NOMO-1 treated with DMSO at 0.1 percent for 48 hours (cell line): ENCODE data around the gene GGA1.
"Not testable (repeated sequence)": the region's sequence is repeated elsewhere in the genome, so short reads cannot be mapped to it uniquely, and the experiment has no call there.

Source experiments
- DNase-seq: peaks from one replicate; lab custom pipeline; 2025; ENCODE audit not compliant: unreplicated experiment; lab: John Stamatoyannopoulos, UW

Gene GGA1

DNA sequence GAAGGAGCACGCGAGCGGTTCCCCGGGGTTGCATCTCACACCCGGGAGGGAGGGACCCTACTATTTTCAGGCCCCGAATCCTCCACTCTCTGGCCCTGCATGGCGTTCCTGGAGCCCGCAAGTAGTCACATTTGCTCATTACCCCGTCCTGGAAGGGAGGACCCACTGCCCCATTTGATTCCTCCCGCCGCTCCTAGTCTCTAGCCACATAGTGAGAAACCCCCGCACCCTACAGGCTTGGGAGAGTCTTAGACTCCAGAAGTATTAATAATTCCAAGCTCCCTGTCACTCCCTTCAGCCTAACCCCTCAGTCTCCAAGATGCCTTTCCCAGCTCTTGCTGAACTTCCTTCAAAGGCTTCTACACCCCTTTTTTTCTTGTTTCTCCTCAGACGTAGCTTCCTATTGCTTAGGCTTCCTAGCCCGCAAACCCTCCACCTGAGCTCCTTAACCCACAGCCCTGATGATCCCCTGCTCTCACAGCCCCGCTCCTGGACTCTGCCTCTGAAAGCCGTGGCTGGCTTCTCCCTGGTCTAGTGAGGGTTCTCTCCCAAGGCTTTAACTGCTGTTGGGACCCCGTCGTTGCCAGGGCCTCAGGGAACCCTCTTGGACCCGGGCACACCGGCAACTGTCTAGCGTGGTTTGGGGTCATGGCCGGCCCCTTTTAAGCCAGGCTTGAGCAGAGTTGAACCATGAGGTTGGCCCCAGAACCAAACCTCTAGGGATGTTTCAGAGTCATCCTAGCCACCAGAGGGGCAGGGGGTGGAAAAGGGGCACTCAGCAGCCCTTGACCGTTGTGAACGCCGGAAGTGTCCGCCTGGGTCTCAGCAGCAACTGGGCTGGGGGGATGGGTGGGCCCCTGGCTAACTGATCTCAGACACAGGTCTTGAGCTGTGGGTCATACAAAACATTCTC lies 862 bp downstream of the GGA1 start:
- DNase-seq: no peak

DNA sequence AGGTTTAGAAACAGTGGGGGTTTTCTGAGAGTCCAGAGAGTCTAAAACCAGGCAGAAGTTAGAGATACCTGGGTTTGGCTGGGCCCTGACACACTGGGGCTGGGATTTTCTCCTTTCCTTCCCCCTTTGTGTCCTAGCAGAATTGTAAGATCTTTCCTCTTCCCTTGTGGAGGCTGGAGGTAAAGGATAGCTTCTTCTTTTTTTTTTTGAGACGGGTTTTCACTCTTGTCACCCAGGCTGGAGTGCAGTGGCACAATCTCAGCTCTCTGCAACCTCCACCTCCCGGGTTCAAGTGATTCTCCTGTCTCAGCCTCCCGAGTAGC lies 1.5 kb downstream of the GGA1 start:
- not testable (repeated sequence) for DNase-seq

- DNase-seq: peak; percentile 55
Measured at GRCh38 chr22:37610480-37611129, 2.0 kb downstream of the GGA1 start.

DNA sequence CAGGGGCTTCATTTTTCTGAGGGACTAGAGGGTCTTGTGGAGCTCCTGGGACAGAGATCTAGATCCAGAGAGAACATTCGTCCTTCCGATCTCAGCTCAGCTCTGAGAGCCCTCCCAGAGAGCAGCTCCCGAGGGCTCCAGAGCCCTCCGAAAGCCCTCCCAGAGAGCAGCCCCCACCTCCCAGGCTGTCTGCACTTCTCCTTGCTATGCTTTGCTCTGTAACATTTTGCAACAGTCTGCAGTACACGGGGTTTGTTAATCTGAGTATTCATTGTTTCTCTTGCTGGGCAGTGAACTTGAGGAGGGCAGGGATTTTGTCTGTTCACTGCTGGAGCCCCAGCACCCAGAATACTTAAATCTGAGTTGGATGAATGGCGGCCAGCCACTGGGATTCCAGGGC lies 2.6 kb downstream of the GGA1 start:
- DNase-seq: no peak

GRCh38 chr22:37616201-37617083 lies 7.8 kb downstream of the GGA1 start:
- no peak for DNase-seq

DNA sequence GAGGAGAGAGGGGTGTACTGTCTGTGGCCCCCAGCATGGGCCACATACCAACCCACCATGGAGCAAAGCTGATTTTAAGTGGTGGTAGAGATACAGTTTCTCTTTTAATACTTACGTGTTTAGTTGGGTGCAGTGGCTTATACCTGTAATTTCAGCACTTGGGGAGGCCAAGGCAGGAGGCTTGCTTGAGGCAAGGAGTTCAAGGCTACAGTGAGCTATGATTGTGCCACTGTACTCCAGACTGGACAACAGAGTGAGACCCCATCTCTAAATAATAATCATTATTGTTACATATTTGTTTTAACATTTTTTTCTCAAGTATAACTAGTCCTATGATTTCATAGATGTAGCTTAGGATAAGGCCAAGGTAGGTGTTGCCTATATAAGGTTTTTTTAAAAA lies 8.8 kb downstream of the GGA1 start:
- DNase-seq: no peak

DNA sequence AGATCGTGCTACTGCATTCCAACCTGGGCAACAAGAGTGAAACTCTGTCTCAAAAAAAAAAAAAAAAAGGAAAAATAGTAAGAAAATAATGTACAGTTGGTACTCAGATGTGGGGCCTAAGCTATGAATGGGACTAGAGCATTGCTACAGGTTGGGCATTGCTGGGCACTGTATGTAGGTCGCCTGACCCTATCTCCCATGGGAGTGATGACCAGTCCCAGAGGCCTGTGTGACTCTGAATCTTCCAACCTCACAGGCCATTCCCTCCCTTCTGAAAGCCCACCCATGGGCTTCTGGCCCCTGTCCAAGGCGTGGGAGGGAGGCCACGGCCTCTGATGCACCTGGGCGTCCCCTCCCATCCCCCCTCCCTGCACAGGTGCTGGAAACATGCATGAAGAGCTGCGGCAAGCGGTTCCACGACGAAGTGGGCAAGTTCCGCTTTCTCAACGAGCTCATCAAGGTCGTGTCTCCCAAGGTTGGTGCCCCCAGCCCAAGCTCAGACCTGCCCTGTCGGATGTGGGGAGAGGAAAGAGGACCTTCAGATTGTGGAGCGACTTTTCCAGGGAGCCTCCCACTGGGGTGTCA lies 9.5 kb downstream of the GGA1 start:
- DNase-seq: no peak

DNA sequence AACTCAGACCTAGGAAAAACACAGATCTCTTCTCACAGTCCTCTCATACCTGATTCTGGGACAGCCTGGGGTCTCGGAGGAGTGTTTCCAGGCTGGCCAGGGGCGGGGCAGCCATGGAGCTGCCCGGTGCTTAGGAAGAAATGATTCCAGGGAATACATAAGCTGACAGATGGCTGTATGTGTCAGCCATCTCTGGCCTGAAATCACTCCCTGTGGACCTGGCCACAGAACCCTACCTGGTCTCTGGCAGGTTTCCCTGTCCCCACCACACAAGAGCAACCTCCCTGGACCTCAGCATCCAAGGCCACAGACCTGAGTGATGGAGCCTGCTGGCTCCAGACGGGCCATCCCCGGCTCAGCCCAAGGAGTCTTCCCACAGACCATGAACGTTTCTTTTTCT lies 10.0 kb downstream of the GGA1 start:
- DNase-seq: no peak

DNA sequence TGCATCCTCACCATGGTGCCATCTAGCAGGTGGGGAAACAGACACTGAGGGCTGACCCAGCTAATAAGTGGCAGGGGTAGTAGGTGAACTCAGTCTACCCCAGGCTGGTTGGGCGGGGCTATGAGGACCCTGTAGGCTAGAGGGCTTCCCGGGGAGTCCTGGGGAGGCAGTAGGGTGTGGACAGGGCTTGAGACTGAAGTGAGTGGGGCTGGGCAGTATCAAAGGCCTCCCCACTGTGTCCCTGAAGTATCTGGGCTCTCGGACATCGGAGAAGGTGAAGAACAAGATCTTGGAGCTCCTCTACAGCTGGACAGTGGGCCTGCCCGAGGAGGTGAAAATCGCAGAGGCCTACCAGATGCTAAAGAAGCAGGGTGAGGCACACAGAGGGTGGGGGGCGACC lies 11.4 kb downstream of the GGA1 start:
- no peak for DNase-seq

GRCh38 chr22:37621352-37621860 lies 12.8 kb downstream of the GGA1 start:
- DNase-seq: no peak

DNA sequence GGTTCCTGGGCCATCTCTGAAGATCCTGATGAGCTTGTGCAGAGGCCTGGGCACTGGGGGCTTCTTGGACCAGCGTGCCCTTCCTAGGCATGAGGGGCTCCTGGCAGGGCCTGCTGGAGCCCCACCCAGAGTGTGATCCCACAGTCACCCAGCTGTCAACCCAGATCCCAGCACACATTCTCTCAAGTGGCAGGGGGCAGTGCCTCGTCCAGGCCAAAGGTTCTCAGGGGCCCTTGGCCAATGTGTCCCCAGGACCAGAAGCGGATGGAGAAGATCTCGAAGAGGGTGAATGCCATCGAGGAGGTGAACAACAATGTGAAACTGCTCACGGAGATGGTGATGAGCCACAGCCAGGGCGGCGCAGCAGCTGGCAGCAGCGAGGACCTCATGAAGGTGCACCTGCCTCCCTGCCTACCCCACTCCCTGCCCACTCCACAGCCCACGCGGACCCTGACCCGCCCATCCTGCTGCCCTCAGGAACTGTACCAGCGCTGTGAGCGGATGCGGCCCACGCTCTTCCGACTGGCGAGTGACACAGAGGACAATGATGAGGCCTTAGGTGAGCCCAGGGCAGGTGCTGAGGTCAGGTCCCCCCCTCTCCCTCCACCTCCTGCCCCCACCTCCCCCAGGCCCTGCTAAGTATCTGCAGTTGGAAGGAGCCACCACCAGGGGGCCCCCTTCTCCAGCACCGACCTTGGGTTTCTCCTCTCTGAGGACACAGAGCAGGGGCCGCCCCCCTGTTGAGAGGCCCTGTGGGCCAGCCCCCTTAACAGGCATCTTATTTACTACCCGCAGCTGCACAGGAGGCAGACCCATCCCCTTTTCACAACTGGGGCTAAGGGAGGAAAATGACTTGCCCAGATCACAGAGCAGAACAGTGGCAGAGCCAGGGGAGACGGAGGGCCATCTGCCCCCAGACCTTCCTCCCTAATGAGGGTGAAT lies 14.7 kb downstream of the GGA1 start:
- DNase-seq: peak; percentile 45

DNA sequence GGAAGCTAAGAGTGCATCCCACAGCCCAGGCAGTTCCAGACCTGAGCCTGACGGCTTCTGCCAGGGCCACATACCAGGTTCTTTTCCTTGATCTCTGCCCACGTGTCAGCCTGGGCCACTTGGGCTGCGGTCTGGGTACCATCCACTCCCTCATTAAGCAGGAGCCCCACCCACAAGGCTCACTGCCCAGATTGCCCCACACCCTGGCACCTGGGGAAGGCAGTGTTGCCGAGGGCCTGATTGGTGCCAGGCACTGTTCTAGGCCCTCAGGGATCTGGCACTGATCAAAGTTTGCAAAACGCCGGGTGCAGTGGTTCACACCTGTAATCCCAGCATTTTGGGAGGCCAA lies 15.4 kb downstream of the GGA1 start:
- no peak for DNase-seq

DNA sequence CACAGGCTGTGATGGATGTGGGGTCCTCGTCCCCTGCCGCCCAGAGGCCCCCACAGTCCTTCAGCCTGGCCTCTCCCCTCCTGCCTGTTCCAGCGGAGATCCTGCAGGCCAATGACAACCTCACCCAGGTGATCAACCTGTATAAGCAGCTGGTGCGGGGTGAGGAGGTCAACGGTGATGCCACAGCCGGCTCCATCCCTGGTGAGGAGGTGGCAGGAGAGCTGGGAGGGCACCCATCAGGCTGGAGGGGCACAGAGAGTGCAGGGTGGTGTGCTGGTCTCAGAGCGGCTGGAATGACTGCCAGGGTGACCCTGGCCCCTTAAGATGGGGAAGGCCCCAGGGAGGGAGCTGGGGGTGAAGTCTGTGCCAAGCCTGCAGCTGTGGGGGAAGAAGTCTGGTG lies 16.2 kb downstream of the GGA1 start:
- DNase-seq: no peak

DNA sequence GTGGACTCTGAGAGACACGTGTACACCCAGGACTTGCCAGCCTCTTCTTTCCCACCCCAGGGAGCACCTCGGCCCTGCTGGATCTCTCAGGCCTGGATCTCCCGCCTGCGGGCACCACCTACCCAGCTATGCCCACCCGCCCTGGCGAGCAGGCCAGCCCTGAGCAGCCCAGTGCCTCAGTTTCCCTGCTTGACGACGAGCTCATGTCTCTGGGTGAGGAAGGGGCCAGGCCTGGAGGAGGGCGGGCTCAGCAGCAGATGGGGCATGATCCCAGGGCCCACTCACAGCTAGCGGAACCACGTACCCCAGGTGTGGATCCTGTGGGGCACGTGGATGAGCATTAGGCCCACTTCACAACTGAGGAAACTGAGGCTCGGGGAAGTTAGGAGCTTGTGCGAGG lies 17.1 kb downstream of the GGA1 start:
- DNase-seq: no peak

GRCh38 chr22:37626144-37626543 lies 17.5 kb downstream of the GGA1 start:
- no peak for DNase-seq

GRCh38 chr22:37626556-37627075 lies 18.0 kb downstream of the GGA1 start:
- DNase-seq: no peak

GRCh38 chr22:37627121-37627520 lies 18.5 kb downstream of the GGA1 start:
- DNase-seq: no peak

- peak; percentile 31 for DNase-seq
Measured at GRCh38 chr22:37627545-37627944, 18.9 kb downstream of the GGA1 start.

- DNase-seq: no peak
Measured at GRCh38 chr22:37628830-37629229, 20.2 kb downstream of the GGA1 start.

- no peak for DNase-seq
Measured at GRCh38 chr22:37629928-37630327, 21.3 kb downstream of the GGA1 start.
